WERI-Rb-1 (cell line): Measurements from ENCODE around the gene NFYA.

Experiments used
- DNase-seq: peaks from one replicate; pipeline ENCODE4 v3.0.0-alpha.2; 2020
- H3K27ac ChIP-seq: fragments of 250-450 bp; sonication (Bioruptor Pico); 2 replicates; pipeline ENCODE4 v1.5.1; 2020; ENCODE audit warnings: mild to moderate bottlenecking, moderate library complexity
- H3K27me3 ChIP-seq: fragments of 250-450 bp; sonication (Bioruptor Pico); 2 replicates; pipeline ENCODE4 v1.5.1; 2021; ENCODE audit warnings: mild to moderate bottlenecking, low read depth, moderate library complexity; ENCODE audit not compliant: insufficient read depth, severe bottlenecking
- H3K36me3 ChIP-seq: fragments of 250-450 bp; sonication (Bioruptor Pico); 2 replicates; pipeline ENCODE4 v1.5.1; 2020; ENCODE audit warnings: mild to moderate bottlenecking, moderate library complexity
- H3K4me3 ChIP-seq: 2 replicates; pipeline ENCODE4 v1.5.1; 2011; ENCODE audit warnings: low read depth, mild to moderate bottlenecking, control low read depth, low read length
- H3K9me3 ChIP-seq: fragments of 250-450 bp; sonication (Bioruptor Pico); 2 replicates; pipeline ENCODE4 v1.5.1; 2021; ENCODE audit warnings: mild to moderate bottlenecking, moderate library complexity; ENCODE audit not compliant: severe bottlenecking
- CTCF ChIP-seq: IDR thresholded peaks from 2 replicates; pipeline ENCODE4 v1.5.1; 2011; ENCODE audit warnings: low read depth, mild to moderate bottlenecking, control low read depth, inconsistent platforms, low read length

Gene NFYA

GRCh38 chr6:41092421-41093140 lies 19.8 kb downstream of the NFYA start:
- peak; percentile 39; the same call in 1 of the 2 replicates for TF ChIP-seq CTCF
- Histone ChIP-seq H3K36me3 (peaks cover 89% of the 10 kb centered on the region), H3K27ac (no peak overlapping the region), H3K4me3 (no peak overlapping the region), H3K27me3 (no peaks in the 10 kb centered on the region), H3K9me3 (no peaks in the 10 kb centered on the region)
- DNase-seq = no peak

GRCh38 chr6:41093729-41094128 lies 21.0 kb downstream of the NFYA start:
- no peak for DNase-seq
- TF ChIP-seq CTCF = no peak
- peaks cover 97% of the 10 kb centered on the region for H3K36me3 ChIP-seq

GRCh38 chr6:41097467-41098090 lies 24.8 kb downstream of the NFYA start:
- Histone ChIP-seq H3K36me3 (peaks cover 86% of the 10 kb centered on the region), H3K9me3 (peaks cover 2% of the 10 kb centered on the region), H3K27me3 (no peaks in the 10 kb centered on the region), H3K27ac (no peak overlapping the region), H3K4me3 (no peak overlapping the region)
- no peak for TF ChIP-seq CTCF
- no peak for DNase-seq

More at GRCh38 chr6:41093729-41094128, 21.0 kb downstream of the NFYA start:
- H3K27ac ChIP-seq = no peak overlapping the region
- no peaks in the 10 kb centered on the region for H3K27me3 ChIP-seq
- no peak overlapping the region for H3K4me3 ChIP-seq
- no peaks in the 10 kb centered on the region for H3K9me3 ChIP-seq

- no peak for DNase-seq
- no peaks in the 10 kb centered on the region for H3K27me3 ChIP-seq
- no peak overlapping the region for H3K4me3 ChIP-seq
- TF ChIP-seq CTCF = no peak
- peaks cover 79% of the 10 kb centered on the region for H3K36me3 ChIP-seq
- H3K9me3 ChIP-seq = peaks cover 2% of the 10 kb centered on the region
- no peak overlapping the region for H3K27ac ChIP-seq
Measured at GRCh38 chr6:41098366-41098765, 25.6 kb downstream of the NFYA start.

- Histone ChIP-seq H3K4me3 (no peak overlapping the region), H3K9me3 (peaks cover 2% of the 10 kb centered on the region), H3K27ac (no peak overlapping the region), H3K27me3 (no peaks in the 10 kb centered on the region), H3K36me3 (peaks cover 54% of the 10 kb centered on the region)
- no peak for TF ChIP-seq CTCF
- DNase-seq = no peak
Measured at GRCh38 chr6:41100871-41101287, 28.1 kb downstream of the NFYA start.
